Stimulated activated effector memory CD8-positive, alpha-beta T cell treated with anti-CD3 and anti-CD28 coated beads, Interleukin-12 subunit alpha, Interleukin-12 subunit beta, amount 100 ng/mL, for 72 hours (primary cell): ENCODE data around the gene GALNTL6.

Experiments used
- ATAC-seq: fragments of 150-1000 bp; cut with Tn5 transposase; 2 replicates; pipeline ENCODE4 v1.10.0; 2021
- DNase-seq, 2 donors: peaks; one replicate each; pipeline ENCODE4 v3.0.0; 2021 to 2022; ENCODE audit warnings: low spot score in 2 of 2
- H3K27ac Mint-ChIP-seq: one replicate; pipeline ENCODE4 v1.8.0; 2022; ENCODE audit warnings: mild to moderate bottlenecking, mixed read lengths
- H3K36me3 Mint-ChIP-seq: one replicate; pipeline ENCODE4 v1.8.0; 2022; ENCODE audit warnings: mild to moderate bottlenecking, mixed read lengths
- H3K4me1 Mint-ChIP-seq: one replicate; pipeline ENCODE4 v1.8.0; 2022; ENCODE audit warnings: mixed read lengths
- H3K4me3 Mint-ChIP-seq: one replicate; pipeline ENCODE4 v1.8.0; 2022; ENCODE audit warnings: mild to moderate bottlenecking, mixed read lengths
- H3K9me3 Mint-ChIP-seq: one replicate; pipeline ENCODE4 v1.8.0; 2022; ENCODE audit warnings: mixed read lengths

GALNTL6 gene

GRCh38 chr4:171847751-171848150 lies 34.5 kb downstream of the GALNTL6 start:
- no peak for DNase-seq

DNA sequence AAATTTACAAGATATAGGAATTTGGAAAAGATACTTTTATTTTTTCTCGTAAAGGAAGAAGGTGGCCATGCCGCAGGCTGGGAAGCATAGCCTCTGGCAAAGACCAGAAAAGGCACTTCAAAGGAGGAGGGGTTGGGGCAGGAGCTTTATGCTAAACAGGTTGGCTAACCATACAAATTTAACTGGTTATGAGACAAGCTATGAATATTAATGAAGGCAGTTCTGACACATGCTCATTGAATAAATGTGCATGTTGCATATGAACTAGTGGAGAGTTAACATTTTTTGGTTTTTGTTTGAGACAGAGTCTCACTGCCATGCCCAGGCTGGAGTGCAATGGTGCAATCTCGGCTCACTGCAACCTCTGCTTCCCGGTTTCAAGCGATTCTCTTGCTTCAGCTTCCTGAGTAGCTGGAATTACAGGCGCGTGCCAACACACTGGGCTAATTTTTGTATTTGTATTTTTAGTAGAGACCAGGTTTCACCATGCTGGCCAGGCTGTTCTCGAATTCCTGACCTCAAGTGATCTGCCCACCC lies 36.5 kb downstream of the GALNTL6 start:
- H3K4me3 Mint-ChIP-seq, result no peak overlapping the region
- no peaks in the 10 kb centered on the region for H3K36me3 Mint-ChIP-seq

More at GRCh38 chr4:171847751-171848150, 34.5 kb downstream of the GALNTL6 start:
- Mint-ChIP-seq H3K27ac (no peak overlapping the region), H3K36me3 (no peaks in the 10 kb centered on the region), H3K4me3 (no peak overlapping the region), H3K9me3 (peaks cover 12% of the 10 kb centered on the region), H3K4me1 (no peaks in the 10 kb centered on the region)
- no peak for ATAC-seq

DNA sequence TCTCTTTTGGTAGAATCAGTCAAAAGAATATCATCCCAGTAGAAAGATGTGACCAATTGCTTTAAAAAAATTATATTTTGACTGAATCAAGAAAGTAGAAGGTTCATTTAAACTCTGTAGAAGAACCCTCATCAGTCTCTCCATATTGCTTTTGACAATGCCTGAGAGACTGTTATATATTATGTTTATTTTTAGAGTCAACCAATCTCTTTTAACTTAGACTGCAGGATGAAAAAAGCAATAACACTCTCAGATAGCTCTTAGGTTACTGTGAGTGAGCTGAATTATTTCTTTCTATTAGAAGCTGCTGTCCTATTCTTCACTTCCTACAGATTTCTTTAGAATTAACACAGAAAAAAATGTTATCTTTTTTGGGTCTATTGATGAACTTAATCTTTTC lies 38.1 kb downstream of the GALNTL6 start:
- ATAC-seq, result no peak
- Mint-ChIP-seq H3K9me3 (peaks cover 12% of the 10 kb centered on the region), H3K4me1 (no peaks in the 10 kb centered on the region), H3K36me3 (no peaks in the 10 kb centered on the region), H3K4me3 (no peak overlapping the region), H3K27ac (no peak overlapping the region)
- DNase-seq, result no peak

More for the DNA sequence above, 36.5 kb downstream of the GALNTL6 start:
- no peak for DNase-seq
- no peak for ATAC-seq
- Mint-ChIP-seq H3K4me1 (no peaks in the 10 kb centered on the region), H3K27ac (no peak overlapping the region), H3K9me3 (peaks cover 12% of the 10 kb centered on the region)

DNA sequence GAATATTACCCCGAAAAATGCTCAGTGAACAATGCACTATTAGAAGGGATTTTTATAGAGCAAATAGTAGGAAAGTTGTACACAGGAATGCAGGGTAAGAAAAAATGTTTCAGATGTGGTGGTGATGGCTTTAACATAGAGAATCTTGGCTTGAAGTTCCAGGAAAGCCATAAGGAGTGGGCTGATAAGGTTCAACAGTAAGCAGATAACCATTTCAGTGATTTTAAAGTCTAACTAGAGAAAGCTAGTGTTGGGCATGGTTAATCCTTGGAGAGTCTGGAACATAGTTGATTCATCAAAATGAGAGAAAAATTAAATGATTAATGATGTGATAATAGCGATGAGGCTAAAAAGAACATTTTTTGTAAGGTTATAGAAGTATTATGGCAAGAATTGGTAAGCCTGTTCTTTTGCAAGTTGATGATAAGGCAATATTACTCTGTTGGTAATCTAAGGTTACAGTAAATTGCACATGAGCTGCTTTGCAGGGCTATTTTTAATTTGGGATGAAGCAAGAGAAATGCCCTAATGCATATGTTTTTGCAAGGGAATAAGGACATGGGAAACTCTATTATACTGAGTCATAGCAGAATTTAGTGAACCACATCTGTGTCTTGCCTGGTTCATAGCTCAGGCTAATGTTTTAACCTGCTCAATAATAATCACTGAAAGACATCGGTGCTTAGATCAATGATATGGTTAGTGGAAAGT lies 44.3 kb downstream of the GALNTL6 start:
- H3K9me3 Mint-ChIP-seq, result peaks cover 11% of the 10 kb centered on the region
- no peak for ATAC-seq
- no peak for DNase-seq
- no peak overlapping the region for H3K27ac Mint-ChIP-seq
- no peak overlapping the region for H3K4me3 Mint-ChIP-seq
- no peaks in the 10 kb centered on the region for H3K36me3 Mint-ChIP-seq
- no peaks in the 10 kb centered on the region for H3K4me1 Mint-ChIP-seq

GRCh38 chr4:171875291-171875690 lies 62.1 kb downstream of the GALNTL6 start:
- Mint-ChIP-seq H3K9me3 (peaks cover 11% of the 10 kb centered on the region), H3K36me3 (no peaks in the 10 kb centered on the region), H3K4me3 (no peak overlapping the region), H3K27ac (no peak overlapping the region), H3K4me1 (no peaks in the 10 kb centered on the region)
- DNase-seq (no peak), ATAC-seq (no peak)

DNA sequence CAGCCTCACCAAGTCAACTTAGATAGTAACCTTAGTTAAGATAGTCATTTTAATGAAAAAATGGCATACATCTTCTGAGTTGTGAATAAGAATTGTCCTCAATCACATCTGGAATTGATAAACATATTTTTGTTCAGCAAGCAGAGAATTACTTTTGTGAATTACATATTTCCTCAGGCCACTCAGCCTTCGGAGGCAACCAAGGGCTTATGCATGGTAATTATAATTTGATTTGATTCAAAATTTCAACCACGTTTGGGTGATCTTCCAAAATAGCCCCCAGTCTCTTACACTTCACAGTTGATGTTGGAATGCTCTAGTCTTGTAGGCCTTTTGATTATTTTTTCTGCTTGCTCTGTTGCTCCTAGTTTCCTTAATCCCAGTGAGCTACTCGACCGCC lies 63.4 kb downstream of the GALNTL6 start:
- no peak for ATAC-seq
- peaks cover 13% of the 10 kb centered on the region for H3K9me3 Mint-ChIP-seq
- no peaks in the 10 kb centered on the region for H3K4me1 Mint-ChIP-seq

DNA sequence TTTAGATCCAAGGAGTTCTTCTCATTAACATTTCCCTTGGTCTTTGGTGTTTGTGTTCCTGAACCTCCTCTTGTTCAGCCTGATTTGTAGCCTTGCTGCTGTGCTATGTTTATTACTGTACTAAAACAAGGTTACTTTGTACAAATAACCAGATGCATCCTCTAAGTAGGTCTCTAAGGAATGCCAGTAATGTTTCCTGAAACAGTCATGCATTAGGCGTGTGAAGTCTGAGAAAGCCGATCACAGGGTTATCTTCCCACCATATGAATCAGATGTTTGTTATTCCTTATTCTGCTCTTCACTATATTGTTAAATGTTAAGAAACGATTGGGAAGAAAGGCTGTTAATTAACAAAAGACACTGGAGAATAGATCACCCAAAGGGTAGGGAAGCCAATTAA lies 66.9 kb downstream of the GALNTL6 start:
- Mint-ChIP-seq H3K36me3 (no peaks in the 10 kb centered on the region), H3K4me3 (no peak overlapping the region), H3K4me1 (no peaks in the 10 kb centered on the region), H3K27ac (no peak overlapping the region), H3K9me3 (peaks cover 14% of the 10 kb centered on the region)
- no peak for DNase-seq
- no peak for ATAC-seq

More for the DNA sequence above, 63.4 kb downstream of the GALNTL6 start:
- Mint-ChIP-seq H3K27ac (no peak overlapping the region), H3K36me3 (no peaks in the 10 kb centered on the region), H3K4me3 (no peak overlapping the region)
- no peak for DNase-seq

DNA sequence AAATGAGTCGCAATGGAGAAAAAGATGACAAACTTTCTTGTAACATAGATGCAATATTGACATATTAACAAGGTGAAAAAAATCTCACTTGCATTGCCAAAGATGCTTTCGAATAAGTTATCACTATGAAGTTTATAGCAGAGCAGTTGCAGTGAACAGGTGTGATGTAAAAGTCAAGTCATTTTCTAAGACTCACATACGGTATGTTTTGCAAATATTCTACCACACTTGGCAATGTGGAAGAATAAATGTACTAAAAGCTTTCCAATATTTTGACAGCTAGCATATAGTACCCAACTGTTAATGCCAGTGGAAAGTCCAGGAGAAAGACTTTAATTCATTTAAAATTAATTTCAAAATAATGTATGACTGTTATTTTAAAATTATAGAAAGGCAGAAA lies 76.5 kb downstream of the GALNTL6 start:
- Mint-ChIP-seq H3K4me3 (no peak overlapping the region), H3K4me1 (no peaks in the 10 kb centered on the region), H3K36me3 (no peaks in the 10 kb centered on the region), H3K9me3 (peaks cover 13% of the 10 kb centered on the region), H3K27ac (no peak overlapping the region)
- ATAC-seq (no peak), DNase-seq (no peak)

- Mint-ChIP-seq H3K4me3 (no peak overlapping the region), H3K27ac (no peak overlapping the region), H3K9me3 (peaks cover 15% of the 10 kb centered on the region), H3K36me3 (no peaks in the 10 kb centered on the region), H3K4me1 (no peaks in the 10 kb centered on the region)
- DNase-seq (no peak), ATAC-seq (no peak)
Measured at GRCh38 chr4:171891038-171891437, 77.8 kb downstream of the GALNTL6 start.

GRCh38 chr4:171896426-171896825 lies 83.2 kb downstream of the GALNTL6 start:
- DNase-seq (no peak), ATAC-seq (no peak)
- no peak overlapping the region for H3K4me3 Mint-ChIP-seq
- no peak overlapping the region for H3K27ac Mint-ChIP-seq
- no peaks in the 10 kb centered on the region for H3K4me1 Mint-ChIP-seq
- H3K9me3 Mint-ChIP-seq, result peaks cover 12% of the 10 kb centered on the region
- no peaks in the 10 kb centered on the region for H3K36me3 Mint-ChIP-seq

DNA sequence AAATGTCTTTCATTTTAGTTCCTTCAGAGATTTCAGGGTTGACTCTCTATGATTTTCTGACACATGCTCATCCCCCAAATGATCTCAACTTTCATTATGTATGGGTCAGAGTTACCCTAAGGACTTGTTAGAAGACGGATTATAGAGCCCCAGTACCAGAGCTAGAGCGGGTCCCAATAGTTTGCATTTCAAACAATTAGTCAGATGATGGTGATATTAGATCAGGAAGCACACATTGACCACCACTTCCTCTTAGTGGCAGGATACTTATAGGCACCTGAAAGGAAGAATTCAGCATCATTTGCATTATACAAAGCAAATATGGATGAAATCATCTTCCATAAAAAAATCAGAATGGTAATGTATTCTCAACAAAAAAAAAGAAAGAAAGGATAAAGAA lies 106.1 kb downstream of the GALNTL6 start:
- DNase-seq (no peak), ATAC-seq (no peak)
- H3K27ac Mint-ChIP-seq, result no peak overlapping the region
- no peaks in the 10 kb centered on the region for H3K36me3 Mint-ChIP-seq
- no peak overlapping the region for H3K4me3 Mint-ChIP-seq
- no peaks in the 10 kb centered on the region for H3K4me1 Mint-ChIP-seq
- peaks cover 6% of the 10 kb centered on the region for H3K9me3 Mint-ChIP-seq

DNA sequence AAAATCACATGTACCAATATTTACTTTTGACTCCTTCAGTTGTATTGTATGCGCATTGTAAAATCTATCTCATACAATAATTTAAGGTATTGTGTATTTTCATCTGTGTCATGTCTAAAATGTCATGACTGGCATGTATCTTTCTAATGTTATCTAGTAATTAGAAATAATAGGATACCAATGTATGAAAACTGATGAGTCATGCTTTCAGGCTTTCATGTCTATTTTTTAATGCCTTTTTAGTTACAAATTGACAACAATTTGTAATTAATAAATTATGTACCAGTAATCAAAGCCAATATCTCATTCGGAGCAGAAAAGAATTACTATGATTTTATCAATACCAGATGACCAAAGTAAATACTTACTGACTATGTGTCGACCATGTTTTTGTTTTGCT lies 107.7 kb downstream of the GALNTL6 start:
- Mint-ChIP-seq H3K36me3 (no peaks in the 10 kb centered on the region), H3K4me3 (no peak overlapping the region), H3K27ac (no peak overlapping the region), H3K4me1 (no peaks in the 10 kb centered on the region), H3K9me3 (peaks cover 12% of the 10 kb centered on the region)
- no peak for ATAC-seq
- DNase-seq, result no peak

GRCh38 chr4:171924746-171925376 lies 111.7 kb downstream of the GALNTL6 start:
- no peak overlapping the region for H3K4me3 Mint-ChIP-seq
- H3K36me3 Mint-ChIP-seq, result no peaks in the 10 kb centered on the region
- H3K4me1 Mint-ChIP-seq, result no peaks in the 10 kb centered on the region
- peaks cover 14% of the 10 kb centered on the region for H3K9me3 Mint-ChIP-seq
- DNase-seq (no peak), ATAC-seq (no peak)
- no peak overlapping the region for H3K27ac Mint-ChIP-seq

DNA sequence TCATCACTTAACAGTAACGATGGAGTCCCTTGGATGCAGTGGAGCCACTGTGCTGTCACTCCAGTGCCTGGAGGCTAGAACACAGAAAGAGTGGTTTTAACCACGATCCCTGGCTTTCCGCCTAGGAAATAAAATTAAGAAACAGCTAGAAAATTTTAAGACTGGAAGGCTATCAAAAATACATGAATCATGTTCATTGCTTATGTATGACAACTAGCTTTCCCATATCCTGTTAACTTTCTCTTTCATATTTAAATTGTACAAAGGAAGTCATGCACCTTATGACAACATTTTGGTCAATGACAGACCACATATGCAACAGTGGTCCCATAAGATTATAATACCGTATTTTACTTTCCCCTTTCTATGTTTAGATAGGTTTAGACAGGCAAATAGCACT lies 115.1 kb downstream of the GALNTL6 start:
- Mint-ChIP-seq H3K4me1 (no peaks in the 10 kb centered on the region), H3K27ac (no peak overlapping the region)

GRCh38 chr4:171929477-171929876 lies 116.3 kb downstream of the GALNTL6 start:
- ATAC-seq (no peak), DNase-seq (no peak)
- H3K4me1 Mint-ChIP-seq, result no peaks in the 10 kb centered on the region
- H3K27ac Mint-ChIP-seq, result no peak overlapping the region
- no peak overlapping the region for H3K4me3 Mint-ChIP-seq
- no peaks in the 10 kb centered on the region for H3K36me3 Mint-ChIP-seq
- H3K9me3 Mint-ChIP-seq, result peaks cover 14% of the 10 kb centered on the region

More for the DNA sequence above, 115.1 kb downstream of the GALNTL6 start:
- H3K4me3 Mint-ChIP-seq, result no peak overlapping the region
- ATAC-seq, result no peak
- DNase-seq, result no peak
- H3K36me3 Mint-ChIP-seq, result no peaks in the 10 kb centered on the region
- H3K9me3 Mint-ChIP-seq, result peaks cover 14% of the 10 kb centered on the region

- no peaks in the 10 kb centered on the region for H3K36me3 Mint-ChIP-seq
- DNase-seq (no peak), ATAC-seq (no peak)
- H3K4me3 Mint-ChIP-seq, result no peak overlapping the region
- H3K27ac Mint-ChIP-seq, result no peak overlapping the region
- H3K9me3 Mint-ChIP-seq, result peaks cover 12% of the 10 kb centered on the region
- H3K4me1 Mint-ChIP-seq, result no peaks in the 10 kb centered on the region
Measured at GRCh38 chr4:171929907-171930306, 116.7 kb downstream of the GALNTL6 start.
